Lung (tissue), 12 donors: ENCODE results near the gene DGKD. TPM values are rescaled to one million over a fixed set of nuclear protein-coding genes. Genes with fewer than 3 reads are reported as not detected.

Experiments used
- ATAC-seq: fragments of 200-7000 bp; cut with Tn5 transposase; one replicate; pipeline ENCODE4 v1.9.1; 2020; ENCODE audit warnings: moderate number of reproducible peaks; ENCODE audit not compliant: insufficient read depth, low FRiP score
- DNase-seq, 3 donors: peaks; one replicate each; pipeline ENCODE4 v3.0.0-alpha.2; 2013 to 2017
- H3K27ac ChIP-seq, 2 donors: one replicate each; pipeline ENCODE4 v1.5.1; 2013; ENCODE audit warnings: mild to moderate bottlenecking in 2 of 2, moderate library complexity in 2 of 2, control low read depth in 1 of 2, inconsistent platforms in 1 of 2, low read depth in 1 of 2, low read length in 1 of 2
- H3K27me3 ChIP-seq, 3 donors: one replicate each; pipeline ENCODE4 v1.5.1; 2013; ENCODE audit warnings: low read length in 2 of 3; ENCODE audit not compliant: control insufficient read depth in 3 of 3, insufficient read depth in 3 of 3
- H3K36me3 ChIP-seq, 4 donors: one replicate each; pipeline ENCODE4 v1.5.1; 2013; ENCODE audit warnings: low read length in 4 of 4, mild to moderate bottlenecking in 1 of 4, moderate library complexity in 1 of 4; ENCODE audit not compliant: control insufficient read depth in 4 of 4, insufficient read depth in 4 of 4
- H3K4me1 ChIP-seq, 5 donors: one replicate each; pipeline ENCODE4 v1.5.1; 2013; ENCODE audit warnings: low read length in 5 of 5, mild to moderate bottlenecking in 2 of 5, moderate library complexity in 1 of 5; ENCODE audit not compliant: control insufficient read depth in 5 of 5, insufficient read depth in 5 of 5
- H3K4me3 ChIP-seq: one replicate; pipeline ENCODE4 v1.5.1; 2013; ENCODE audit warnings: mild to moderate bottlenecking, control low read depth, moderate library complexity
- H3K9ac ChIP-seq, 2 donors: one replicate each; pipeline ENCODE4 v1.5.1; 2013; ENCODE audit warnings: low read length in 2 of 2, control low read depth in 1 of 2; ENCODE audit not compliant: insufficient read depth in 1 of 2
- H3K9me3 ChIP-seq, 4 donors: one replicate each; pipeline ENCODE4 v1.5.1; 2013; ENCODE audit warnings: low read length in 3 of 4, mild to moderate bottlenecking in 1 of 4, moderate library complexity in 1 of 4; ENCODE audit not compliant: control insufficient read depth in 4 of 4, insufficient read depth in 3 of 4
- WGBS, 2 donors: extraction: QIAGEN DNeasy Blood & Tissue Kit; methylation state at CpG; one replicate each; pipeline ENCODE4 v1.1.7; 2013; 5-methylcytosine and 5-hydroxymethylcytosine counted together
- polyA plus RNA-seq, 2 donors: library from polyadenylated mRNA; stranded (reverse); fragments of 200-250 nt; gene quantifications; one replicate each; pipeline ENCODE4 v1.2.1, GENCODE V29; 2013
- total RNA-seq, 2 donors: library from RNA; depleted of rRNA in 1 of 2; stranded (reverse); fragments of >200 nt in 1 of 2; gene quantifications; one replicate each; pipeline ENCODE4 v1.2.1, GENCODE V29; 2014 to 2021
- TF ChIP-seq, protein P1 (sequence below): IDR thresholded peaks from 2 replicates; pipeline ENCODE4 v1.5.1; 2012; ENCODE audit warnings: mild to moderate bottlenecking; ENCODE audit errors: control extremely low read depth, extremely low read depth
- donor health status: control.
- donor health status: control.
- donor health status: Bipolar disorder and iron deficiency.
- donor health status: healthy.
- donor health status: DM: yes; HTN: yes; CAD: no.

The DGKD gene
- total and polyA plus RNA-seq, 4 donors, result 30.3 to 77.4 (median 44.0) TPM

GRCh38 chr2:233449921-233450863 is 95.9 kb downstream of the DGKD start:
- H3K4me3 ChIP-seq, result no peak overlapping the region
- ATAC-seq (no peak), DNase-seq (no peak)
- H3K9ac ChIP-seq, result no peak overlapping the region
- 86 to 94% methylated on average over 32 to 33 of the region's 33 CpGs for WGBS, 2 donors
- TF ChIP-seq, protein P1, sequence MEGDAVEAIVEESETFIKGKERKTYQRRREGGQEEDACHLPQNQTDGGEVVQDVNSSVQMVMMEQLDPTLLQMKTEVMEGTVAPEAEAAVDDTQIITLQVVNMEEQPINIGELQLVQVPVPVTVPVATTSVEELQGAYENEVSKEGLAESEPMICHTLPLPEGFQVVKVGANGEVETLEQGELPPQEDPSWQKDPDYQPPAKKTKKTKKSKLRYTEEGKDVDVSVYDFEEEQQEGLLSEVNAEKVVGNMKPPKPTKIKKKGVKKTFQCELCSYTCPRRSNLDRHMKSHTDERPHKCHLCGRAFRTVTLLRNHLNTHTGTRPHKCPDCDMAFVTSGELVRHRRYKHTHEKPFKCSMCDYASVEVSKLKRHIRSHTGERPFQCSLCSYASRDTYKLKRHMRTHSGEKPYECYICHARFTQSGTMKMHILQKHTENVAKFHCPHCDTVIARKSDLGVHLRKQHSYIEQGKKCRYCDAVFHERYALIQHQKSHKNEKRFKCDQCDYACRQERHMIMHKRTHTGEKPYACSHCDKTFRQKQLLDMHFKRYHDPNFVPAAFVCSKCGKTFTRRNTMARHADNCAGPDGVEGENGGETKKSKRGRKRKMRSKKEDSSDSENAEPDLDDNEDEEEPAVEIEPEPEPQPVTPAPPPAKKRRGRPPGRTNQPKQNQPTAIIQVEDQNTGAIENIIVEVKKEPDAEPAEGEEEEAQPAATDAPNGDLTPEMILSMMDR, result no peak
- peaks cover 29 to 82% (median 41%) of the 10 kb centered on the region in 4 donors for H3K36me3 ChIP-seq
- no peak overlapping the region for H3K27ac ChIP-seq
- no peaks in the 10 kb centered on the region for H3K27me3 ChIP-seq
- no peaks in the 10 kb centered on the region for H3K9me3 ChIP-seq
- H3K4me1 ChIP-seq, result no peaks in the 10 kb centered on the region

DNA sequence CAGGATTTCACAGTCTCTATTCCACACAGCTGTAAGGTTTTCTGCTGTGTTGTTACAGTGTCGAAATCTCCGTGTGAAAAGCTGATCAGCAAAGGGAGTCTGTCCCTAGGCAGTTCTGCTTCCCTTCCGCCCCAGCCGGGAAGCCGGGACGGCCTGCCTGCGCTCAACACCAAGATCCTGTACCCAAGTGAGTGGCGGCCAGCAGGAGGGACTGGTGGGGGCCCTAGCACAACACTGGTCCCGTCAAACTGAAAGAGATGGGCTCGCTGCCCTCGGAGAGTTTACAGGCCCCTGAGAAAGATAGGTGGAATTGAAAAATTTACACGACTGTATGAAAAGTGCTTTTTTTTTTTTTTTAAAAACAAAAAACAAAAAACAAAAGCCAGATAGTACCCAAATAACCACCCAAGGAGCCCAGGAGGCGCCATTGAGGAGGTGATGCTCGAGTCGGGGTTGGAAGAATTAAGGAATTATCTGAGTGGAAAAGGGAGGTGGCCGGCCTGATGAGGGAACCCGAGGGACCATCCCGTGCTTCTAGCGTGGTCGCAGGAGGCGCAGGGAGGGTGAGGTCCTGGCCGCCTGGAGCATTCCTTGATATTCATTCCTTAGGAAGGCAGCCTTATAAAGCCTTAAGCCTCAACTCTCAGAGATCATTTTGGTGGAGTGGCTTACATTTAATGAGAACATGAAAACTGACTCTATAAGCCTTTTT is 96.7 kb downstream of the DGKD start:
- TF ChIP-seq, protein P1, result no peak
- Histone ChIP-seq H3K27ac (no peak overlapping the region), H3K27me3 (no peaks in the 10 kb centered on the region), H3K9me3 (no peaks in the 10 kb centered on the region), H3K9ac (no peak overlapping the region), H3K4me1 (no peaks in the 10 kb centered on the region), H3K36me3 (peaks cover 29 to 81% (median 41%) of the 10 kb centered on the region in 4 donors), H3K4me3 (no peak overlapping the region)
- ATAC-seq, result no peak
- 81 to 94% methylated on average over 22 of the region's 22 CpGs for WGBS, 2 donors
- no peak for DNase-seq

DNA sequence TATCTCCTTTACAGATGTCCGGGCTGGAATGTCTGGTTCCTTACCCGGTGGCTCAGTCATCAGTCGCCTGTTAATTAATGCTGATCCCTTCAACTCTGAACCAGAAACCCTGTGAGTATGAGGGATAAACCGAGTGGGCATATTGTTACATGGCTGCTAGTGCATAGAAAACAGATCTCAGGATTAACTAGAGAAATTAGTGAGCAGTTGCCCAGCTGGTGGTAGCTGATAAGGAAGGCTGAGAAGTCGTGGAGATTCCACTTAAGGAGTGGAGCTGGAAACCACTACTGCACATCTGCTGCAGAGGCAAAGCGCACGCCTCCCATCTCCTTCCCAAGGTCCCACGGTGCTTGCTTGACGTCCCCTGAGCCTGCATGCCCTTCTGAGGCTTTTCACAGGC is 97.7 kb downstream of the DGKD start:
- ATAC-seq, result no peak
- Histone ChIP-seq H3K9ac (no peak overlapping the region), H3K4me1 (no peaks in the 10 kb centered on the region), H3K4me3 (no peak overlapping the region), H3K36me3 (peaks cover 27 to 78% (median 40%) of the 10 kb centered on the region in 4 donors), H3K27ac (no peak overlapping the region), H3K27me3 (no peaks in the 10 kb centered on the region), H3K9me3 (no peaks in the 10 kb centered on the region)
- no peak for DNase-seq
- 86 to 89% methylated on average over 9 of the region's 9 CpGs for WGBS, 2 donors
- TF ChIP-seq, protein P1, result no peak
